ENCODE results near the gene TAF10.
A peak's percentile ranks its signal among the peaks of the same experiment; 100 is the strongest.

Gene TAF10

GRCh38 chr11:6625832-6626420, 13.9 kb upstream of the TAF10 start:
- no peak for DNase-seq (ENCODE audit: extremely low read depth in 1 of 2, low read depth in 1 of 2)

GRCh38 chr11:6625156-6625831, 13.3 kb upstream of the TAF10 start:
- DNase-seq (ENCODE audit: extremely low read depth in 1 of 2, low read depth in 1 of 2): no peak

- no peak for DNase-seq (ENCODE audit: extremely low read depth in 1 of 2, low read depth in 1 of 2)
These were observed 11.7 kb upstream of the TAF10 start for GRCh38 chr11:6623391-6624363.

- DNase-seq (ENCODE audit: extremely low read depth in 1 of 2, low read depth in 1 of 2): no peak
These were observed 10.5 kb upstream of the TAF10 start for GRCh38 chr11:6622261-6623171.

- DNase-seq (ENCODE audit: extremely low read depth in 1 of 2, low read depth in 1 of 2): no peak
These were observed 9.7 kb upstream of the TAF10 start for GRCh38 chr11:6621711-6622211.

- DNase-seq (ENCODE audit: extremely low read depth in 1 of 2, low read depth in 1 of 2): no peak
These were observed 8.6 kb upstream of the TAF10 start for GRCh38 chr11:6620636-6621035.

GRCh38 chr11:6619004-6619745, 7.2 kb upstream of the TAF10 start, which contains the start of gene TPP1:
Gene TPP1, minus strand, starts transcription at chr11:6619422. Its CDS starts 22 bp downstream, at chr11:6619400.
- peak; percentile 76 to 77 for DNase-seq (ENCODE audit: extremely low read depth in 1 of 2, low read depth in 1 of 2)

GRCh38 chr11:6618117-6619003, 6.3 kb upstream of the TAF10 start:
- DNase-seq (ENCODE audit: extremely low read depth in 1 of 2, low read depth in 1 of 2): peak in 1 of 2 donors; percentile 51

GRCh38 chr11:6617315-6617781, 5.3 kb upstream of the TAF10 start:
- no peak for DNase-seq (ENCODE audit: extremely low read depth in 1 of 2, low read depth in 1 of 2)

GRCh38 chr11:6616596-6617250, 4.7 kb upstream of the TAF10 start:
- DNase-seq (ENCODE audit: extremely low read depth in 1 of 2, low read depth in 1 of 2): no peak

- no peak for DNase-seq (ENCODE audit: extremely low read depth in 1 of 2, low read depth in 1 of 2)
These were observed 4.0 kb upstream of the TAF10 start for GRCh38 chr11:6615882-6616585.

GRCh38 chr11:6615046-6615445, 3.0 kb upstream of the TAF10 start:
- no peak for DNase-seq (ENCODE audit: extremely low read depth in 1 of 2, low read depth in 1 of 2)

GRCh38 chr11:6614446-6614845, 2.4 kb upstream of the TAF10 start:
- no peak for DNase-seq (ENCODE audit: extremely low read depth in 1 of 2, low read depth in 1 of 2)

- DNase-seq (ENCODE audit: extremely low read depth in 1 of 2, low read depth in 1 of 2): no peak
These were observed 1.5 kb upstream of the TAF10 start for GRCh38 chr11:6613496-6613895.

GRCh38 chr11:6611963-6612212, 128 bp downstream of the TAF10 start:
- no peak for DNase-seq (ENCODE audit: extremely low read depth in 1 of 2, low read depth in 1 of 2)

GRCh38 chr11:6611092-6611962, 689 bp downstream of the TAF10 start:
- DNase-seq (ENCODE audit: extremely low read depth in 1 of 2, low read depth in 1 of 2): no peak

- no peak for DNase-seq (ENCODE audit: extremely low read depth in 1 of 2, low read depth in 1 of 2)
These were observed 1.4 kb downstream of the TAF10 start for GRCh38 chr11:6610591-6610990.
